ENCODE data around the gene THSD4.
"Not testable (repeated sequence)": the region's sequence is repeated elsewhere in the genome, so short reads cannot be mapped to it uniquely, and the experiment has no call there.

THSD4 gene

GRCh38 chr15:71664622-71665021 lies 549.4 kb downstream of the THSD4 start:
- no peak overlapping the region for H3K4me3 ChIP-seq (ENCODE audit: low read length, poor library complexity, severe bottlenecking)
- no peak overlapping the region for H3K4me2 ChIP-seq (ENCODE audit: low read depth, low read length, poor library complexity, severe bottlenecking)
- no peaks in the 10 kb centered on the region for H3K79me2 ChIP-seq (ENCODE audit: insufficient read depth, low read length)
- H3K4me1 ChIP-seq (ENCODE audit: insufficient read depth, low read length, poor library complexity, severe bottlenecking): no peaks in the 10 kb centered on the region
- no peaks in the 10 kb centered on the region for H3K9me2 ChIP-seq (replicated peaks; ENCODE audit: low read depth, low read length)
- no peak overlapping the region for H2AFZ ChIP-seq (ENCODE audit: low read length)
- H3F3A ChIP-seq (ENCODE audit: low read depth): no peaks in the 10 kb centered on the region
- H3K9me3 ChIP-seq (ENCODE audit: insufficient read depth, low read depth, low read length): no peaks in the 10 kb centered on the region
- H3K9ac ChIP-seq (ENCODE audit: low read depth, low read length, poor library complexity, severe bottlenecking): no peak overlapping the region
- H4K20me1 ChIP-seq (ENCODE audit: insufficient read depth, low read length, poor library complexity, severe bottlenecking): no peaks in the 10 kb centered on the region
- TF ChIP-seq EZH2phosphoT487 (IDR thresholded peaks at IDR 0.05; ENCODE audit: borderline replicate concordance): no peak
- no peaks in the 10 kb centered on the region for H3K27me3 ChIP-seq (ENCODE audit: insufficient read depth, low read length, poor library complexity, severe bottlenecking)
- H3K36me3 ChIP-seq (ENCODE audit: insufficient read depth, low read length): no peaks in the 10 kb centered on the region

GRCh38 chr15:71666763-71667620 lies 551.7 kb downstream of the THSD4 start:
- Histone ChIP-seq H3K79me2 (ENCODE audit: insufficient read depth, low read length) (no peaks in the 10 kb centered on the region), H3K9me3 (ENCODE audit: insufficient read depth, low read depth, low read length) (no peaks in the 10 kb centered on the region), H3K4me3 (ENCODE audit: low read length, poor library complexity, severe bottlenecking) (no peak overlapping the region), H2AFZ (ENCODE audit: low read length) (no peak overlapping the region), H3K36me3 (ENCODE audit: insufficient read depth, low read length) (no peaks in the 10 kb centered on the region), H3K27me3 (ENCODE audit: insufficient read depth, low read length, poor library complexity, severe bottlenecking) (no peaks in the 10 kb centered on the region), H3K4me1 (ENCODE audit: insufficient read depth, low read length, poor library complexity, severe bottlenecking) (no peaks in the 10 kb centered on the region), H3F3A (ENCODE audit: low read depth) (no peaks in the 10 kb centered on the region), H3K9ac (ENCODE audit: low read depth, low read length, poor library complexity, severe bottlenecking) (no peak overlapping the region), H3K9me2 (replicated peaks; ENCODE audit: low read depth, low read length) (no peaks in the 10 kb centered on the region), H4K20me1 (ENCODE audit: insufficient read depth, low read length, poor library complexity, severe bottlenecking) (no peaks in the 10 kb centered on the region), H3K4me2 (ENCODE audit: low read depth, low read length, poor library complexity, severe bottlenecking) (no peak overlapping the region)
- no peak for TF ChIP-seq CTCF (conservative IDR thresholded peaks at IDR 0.05; ENCODE audit: low read length)
- TF ChIP-seq EZH2phosphoT487 (IDR thresholded peaks at IDR 0.05; ENCODE audit: borderline replicate concordance): no peak

GRCh38 chr15:71669688-71670087 lies 554.4 kb downstream of the THSD4 start:
- Histone ChIP-seq H3K4me3 (ENCODE audit: low read length, poor library complexity, severe bottlenecking) (no peak overlapping the region), H3K4me2 (ENCODE audit: low read depth, low read length, poor library complexity, severe bottlenecking) (no peak overlapping the region), H3F3A (ENCODE audit: low read depth) (no peaks in the 10 kb centered on the region), H3K79me2 (ENCODE audit: insufficient read depth, low read length) (no peaks in the 10 kb centered on the region), H3K36me3 (ENCODE audit: insufficient read depth, low read length) (no peaks in the 10 kb centered on the region), H3K9me3 (ENCODE audit: insufficient read depth, low read depth, low read length) (no peaks in the 10 kb centered on the region), H3K4me1 (ENCODE audit: insufficient read depth, low read length, poor library complexity, severe bottlenecking) (no peaks in the 10 kb centered on the region), H3K9me2 (replicated peaks; ENCODE audit: low read depth, low read length) (no peaks in the 10 kb centered on the region), H4K20me1 (ENCODE audit: insufficient read depth, low read length, poor library complexity, severe bottlenecking) (no peaks in the 10 kb centered on the region), H3K9ac (ENCODE audit: low read depth, low read length, poor library complexity, severe bottlenecking) (no peak overlapping the region), H3K27me3 (ENCODE audit: insufficient read depth, low read length, poor library complexity, severe bottlenecking) (no peaks in the 10 kb centered on the region), H2AFZ (ENCODE audit: low read length) (no peak overlapping the region)
- TF ChIP-seq EZH2phosphoT487 (IDR thresholded peaks at IDR 0.05; ENCODE audit: borderline replicate concordance) (no peak), CTCF (conservative IDR thresholded peaks at IDR 0.05; ENCODE audit: low read length) (no peak)

- not testable (repeated sequence) for H3K9ac ChIP-seq (ENCODE audit: low read depth, low read length, poor library complexity, severe bottlenecking); H3F3A ChIP-seq (ENCODE audit: low read depth); H3K36me3 ChIP-seq (ENCODE audit: insufficient read depth, low read length); H3K4me3 ChIP-seq (ENCODE audit: low read length, poor library complexity, severe bottlenecking); H3K79me2 ChIP-seq (ENCODE audit: insufficient read depth, low read length); H3K9me3 ChIP-seq (ENCODE audit: insufficient read depth, low read depth, low read length); H2AFZ ChIP-seq (ENCODE audit: low read length); H3K9me2 ChIP-seq (replicated peaks; ENCODE audit: low read depth, low read length); H3K27me3 ChIP-seq (ENCODE audit: insufficient read depth, low read length, poor library complexity, severe bottlenecking); H3K4me1 ChIP-seq (ENCODE audit: insufficient read depth, low read length, poor library complexity, severe bottlenecking); H4K20me1 ChIP-seq (ENCODE audit: insufficient read depth, low read length, poor library complexity, severe bottlenecking); H3K4me2 ChIP-seq (ENCODE audit: low read depth, low read length, poor library complexity, severe bottlenecking)
Observed at GRCh38 chr15:71670222-71670621, 555.0 kb downstream of the THSD4 start.

Measured in Loucy (cell line).